Measurements from ENCODE around the gene PDE11A.

Gene PDE11A

DNA sequence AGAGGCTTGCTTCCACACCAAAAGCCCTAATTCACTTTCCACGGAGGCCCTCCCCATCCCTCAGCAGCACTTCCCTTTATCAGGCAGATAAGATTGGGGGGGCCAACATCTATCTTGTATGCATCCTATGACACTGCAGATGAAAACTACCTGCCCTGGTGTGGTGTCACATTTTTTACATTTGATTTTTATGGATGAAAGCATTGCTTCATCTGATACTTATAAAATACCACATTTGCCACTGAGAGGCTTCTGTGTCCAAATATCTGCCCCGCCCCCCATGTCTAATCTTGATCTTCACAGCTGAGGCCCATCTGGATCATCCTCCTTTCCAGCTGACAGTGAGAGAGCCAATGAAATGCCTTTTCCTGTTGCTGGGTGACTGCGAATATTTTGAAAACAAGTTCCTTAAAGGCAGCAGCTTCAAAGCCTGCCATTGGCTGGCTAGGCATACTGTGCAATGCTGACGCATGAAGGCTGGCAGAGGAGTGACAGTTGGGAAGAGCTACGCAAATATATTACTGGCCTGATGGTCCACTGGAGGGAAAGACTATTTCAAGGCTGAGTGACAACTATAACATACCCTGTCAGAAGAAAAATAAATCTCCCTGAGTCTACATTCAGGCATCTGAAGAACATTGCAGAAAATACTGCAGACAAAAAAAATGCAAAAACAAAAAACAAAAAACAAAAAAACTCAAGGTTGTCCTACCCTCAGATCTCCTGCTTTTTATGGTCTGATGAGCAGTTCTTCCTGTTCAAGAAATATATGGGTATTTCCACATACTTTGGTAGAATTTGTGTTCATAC is 318.7 kb downstream of the PDE11A start:
- DNase-seq: no peak

DNA sequence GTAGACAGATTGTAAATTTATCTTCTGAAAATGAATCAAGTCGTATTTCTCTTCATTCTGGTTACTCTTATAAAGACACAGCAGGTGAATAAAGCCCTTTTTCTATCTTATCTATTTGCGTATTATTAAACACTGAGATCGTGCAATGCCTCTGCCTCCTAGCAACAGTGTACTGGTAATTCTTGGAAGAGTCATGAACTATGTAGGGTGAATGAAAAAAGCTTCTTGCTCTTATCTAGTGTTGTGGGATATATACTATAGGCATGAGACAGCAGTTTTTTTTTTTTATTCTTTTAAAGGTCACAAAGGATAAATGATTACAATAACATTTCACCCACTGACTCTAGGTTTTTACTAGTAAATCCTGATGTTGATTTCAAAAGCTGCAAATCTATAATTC is 324.2 kb downstream of the PDE11A start:
- DNase-seq: no peak

DNA sequence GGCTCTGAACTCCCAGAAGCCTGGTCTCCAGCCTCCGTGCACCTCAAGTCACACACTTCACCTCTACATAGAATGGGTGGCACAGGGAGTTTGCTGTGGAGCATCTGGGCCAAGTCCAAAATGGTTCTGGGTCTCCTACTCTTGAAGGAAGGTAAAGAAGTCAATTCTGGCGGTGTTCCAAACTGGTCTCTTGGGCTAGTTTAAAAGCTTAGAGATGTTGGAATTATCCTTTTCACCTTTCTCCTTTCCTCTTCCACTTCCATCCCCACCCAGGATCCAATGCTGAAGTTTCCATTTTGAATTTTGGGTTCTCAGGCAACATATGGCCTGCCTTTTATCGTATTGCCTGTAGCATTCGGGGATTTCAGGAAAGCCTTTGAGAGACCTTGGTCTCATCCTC is 325.2 kb downstream of the PDE11A start:
- DNase-seq: no peak

DNA sequence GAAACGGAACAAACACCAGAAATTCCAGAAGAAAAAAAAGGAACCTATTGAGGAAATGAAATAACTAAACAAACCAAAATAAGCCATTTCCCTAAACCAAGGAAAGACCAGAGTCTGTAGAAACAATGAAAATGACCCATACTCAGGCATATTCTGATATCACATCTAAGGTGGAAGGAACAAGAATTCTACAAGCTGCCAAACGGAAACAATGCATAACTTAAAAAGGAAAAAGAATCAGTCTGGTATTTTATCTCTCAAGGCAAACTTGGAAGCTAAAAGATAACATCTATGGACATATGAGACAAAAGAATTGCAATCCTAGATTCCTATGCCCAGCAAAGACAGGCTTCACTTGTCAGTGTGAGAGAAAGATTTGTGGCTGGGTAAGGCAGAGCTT is 326.2 kb downstream of the PDE11A start:
- no peak for DNase-seq

DNA sequence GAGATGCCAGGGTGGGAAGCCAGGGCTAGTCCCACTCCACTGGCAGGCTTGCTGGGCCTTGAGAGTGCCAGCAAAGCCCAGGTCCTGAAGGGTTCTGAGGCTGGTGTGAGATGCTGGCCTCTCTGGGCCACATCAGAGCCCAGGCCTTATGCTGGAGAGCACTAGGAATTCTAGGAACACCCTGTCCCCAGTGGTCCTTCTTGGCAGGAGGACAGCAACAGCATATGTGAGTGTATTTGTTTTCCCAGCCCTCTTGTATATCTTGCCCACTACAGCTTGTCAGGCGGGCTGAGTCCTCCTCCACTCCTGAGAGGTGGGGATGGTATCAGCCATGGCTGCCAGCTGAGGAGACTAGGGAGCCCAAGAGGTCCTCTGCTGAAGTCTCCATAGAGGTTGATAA is 327.0 kb downstream of the PDE11A start:
- no peak for DNase-seq

DNA sequence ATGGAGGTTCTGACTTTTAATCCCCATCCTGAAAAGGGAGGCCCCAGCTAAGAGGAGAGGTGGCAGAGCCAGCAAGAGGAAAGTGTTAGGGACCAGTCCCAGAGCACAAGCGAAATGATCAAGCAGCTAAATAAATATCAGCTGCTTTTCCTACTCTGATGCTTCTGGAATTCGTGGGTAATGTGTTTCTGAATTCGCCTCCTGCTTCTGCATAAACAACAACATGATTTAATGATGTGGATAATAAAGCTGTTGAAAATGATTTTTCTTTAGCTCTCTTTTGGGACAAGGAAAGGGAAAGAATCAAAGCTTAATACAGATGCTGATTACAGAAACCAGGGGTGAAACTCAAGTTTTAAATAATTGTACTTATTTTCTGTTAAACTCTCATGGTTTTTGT is 329.7 kb downstream of the PDE11A start:
- DNase-seq: no peak

DNA sequence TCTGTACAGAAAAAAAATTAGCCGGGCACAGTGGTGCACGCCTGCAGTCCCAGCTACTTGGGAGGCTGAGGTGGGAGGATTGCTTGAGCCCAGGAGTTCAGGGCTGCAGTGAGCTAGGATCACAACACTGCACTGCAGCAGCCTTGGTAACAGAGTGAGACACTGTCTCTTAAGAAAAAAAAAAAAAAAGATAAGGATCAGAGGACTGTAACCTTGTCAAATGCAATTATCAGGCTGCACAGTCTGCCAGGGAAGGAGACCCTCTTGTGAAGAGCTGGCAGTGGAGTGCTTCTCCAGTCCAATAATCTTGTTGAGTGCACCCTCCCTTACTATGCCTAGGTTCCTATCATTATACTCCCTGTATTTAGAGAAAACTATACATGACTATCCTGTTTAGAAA is 330.7 kb downstream of the PDE11A start:
- DNase-seq: no peak

DNA sequence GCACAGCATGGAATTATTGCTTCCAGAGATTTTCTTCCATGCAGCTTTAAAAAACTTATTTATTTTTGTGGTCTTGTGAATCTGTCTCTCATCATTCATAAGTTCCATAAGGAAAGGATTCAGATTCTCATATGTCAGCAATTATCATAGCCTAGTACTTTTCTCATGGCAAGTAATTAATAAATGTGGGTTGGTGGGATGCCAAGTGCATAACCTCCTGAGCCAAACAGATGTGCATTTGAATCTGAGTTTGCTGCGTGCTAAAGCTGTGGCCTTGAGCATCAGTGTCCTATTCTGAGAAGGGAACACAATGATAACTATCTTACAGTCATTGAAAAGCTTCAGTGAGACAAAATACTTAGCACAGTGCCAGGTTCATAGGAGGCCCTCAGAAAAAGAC is 331.9 kb downstream of the PDE11A start:
- no peak for DNase-seq

DNA sequence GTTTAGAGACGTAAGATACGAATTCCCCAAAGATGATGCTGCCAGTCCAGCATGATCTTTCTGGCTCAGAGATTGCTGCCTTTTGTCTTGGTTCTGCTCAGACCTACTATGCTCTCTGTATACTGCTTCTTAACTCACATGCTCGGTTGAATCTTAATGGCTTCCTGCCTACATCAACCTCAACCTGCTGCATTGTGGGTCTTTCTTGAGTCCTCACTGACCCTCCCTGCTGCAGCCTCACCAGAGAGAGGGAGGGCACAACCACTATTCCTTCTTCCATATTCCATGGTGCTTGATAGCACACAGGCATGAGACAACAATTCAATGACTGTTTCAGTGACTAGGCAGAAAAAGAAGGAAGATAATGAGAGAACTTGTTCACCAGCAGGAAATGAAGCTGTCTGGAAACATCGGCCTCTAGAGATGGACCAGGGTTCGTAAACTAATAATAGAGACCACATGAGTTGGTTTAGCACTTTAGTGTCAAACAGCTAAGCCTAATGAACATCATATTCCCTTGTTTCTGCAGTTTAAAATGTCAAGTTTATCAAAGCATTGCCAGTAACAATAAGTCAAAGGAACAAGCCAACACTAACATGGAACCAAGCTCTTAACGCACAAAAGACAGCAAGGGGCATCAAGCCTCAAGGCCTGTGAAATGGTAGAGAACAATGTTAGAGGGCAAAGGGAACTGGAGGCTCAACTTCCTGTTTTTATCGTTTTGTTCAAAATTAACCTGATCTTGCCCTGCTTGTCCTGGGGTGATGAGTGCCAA is 333.9 kb downstream of the PDE11A start:
- no peak for DNase-seq

DNA sequence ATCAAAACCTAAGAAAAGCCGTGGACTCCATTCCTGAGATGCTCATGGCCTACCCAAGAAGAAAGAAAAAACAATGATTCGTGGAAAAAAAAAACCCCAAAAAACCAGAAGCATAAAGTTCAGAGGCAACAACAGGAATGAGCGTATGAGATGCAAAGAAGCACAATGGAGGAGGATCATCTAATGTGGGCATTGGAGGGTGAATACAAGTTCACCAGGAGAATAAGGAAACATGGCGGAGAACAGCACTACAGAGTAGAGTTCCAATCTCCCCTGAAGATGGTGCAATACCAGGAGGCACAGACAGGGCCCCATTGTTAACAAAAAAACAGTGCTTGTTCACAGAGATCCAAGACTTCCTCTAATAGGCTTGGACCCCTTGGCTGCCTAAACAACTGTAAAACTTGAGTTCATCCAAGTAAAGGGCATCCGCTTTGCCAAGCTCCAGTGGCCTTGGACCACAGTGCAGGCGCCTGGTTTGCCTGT is 337.2 kb downstream of the PDE11A start:
- DNase-seq: no peak

DNA sequence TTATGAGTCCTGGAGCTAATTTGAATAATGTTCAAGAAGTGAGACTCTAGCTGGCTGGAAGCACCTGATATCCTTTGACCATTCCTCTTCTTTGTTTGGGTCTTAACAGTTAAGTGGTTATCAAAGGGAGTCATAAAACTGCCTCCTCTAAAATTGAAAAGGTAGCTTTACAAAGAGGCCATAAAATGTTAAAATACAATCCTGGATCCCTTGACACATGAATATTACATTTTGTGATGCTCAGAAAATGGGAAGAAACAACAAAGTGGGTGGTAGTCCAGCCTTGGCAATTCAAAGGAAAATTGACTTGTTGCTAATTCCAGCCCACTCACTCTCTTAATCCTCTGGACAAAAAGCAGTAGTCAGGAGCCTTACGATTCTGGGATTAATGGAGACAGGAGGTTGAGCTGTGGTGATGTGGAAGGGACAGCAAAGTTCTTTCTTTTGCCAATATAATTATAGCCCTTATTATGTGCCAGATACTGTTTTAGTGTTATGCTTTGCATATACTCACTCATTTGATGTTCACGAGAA is 339.2 kb downstream of the PDE11A start:
- no peak for DNase-seq

DNA sequence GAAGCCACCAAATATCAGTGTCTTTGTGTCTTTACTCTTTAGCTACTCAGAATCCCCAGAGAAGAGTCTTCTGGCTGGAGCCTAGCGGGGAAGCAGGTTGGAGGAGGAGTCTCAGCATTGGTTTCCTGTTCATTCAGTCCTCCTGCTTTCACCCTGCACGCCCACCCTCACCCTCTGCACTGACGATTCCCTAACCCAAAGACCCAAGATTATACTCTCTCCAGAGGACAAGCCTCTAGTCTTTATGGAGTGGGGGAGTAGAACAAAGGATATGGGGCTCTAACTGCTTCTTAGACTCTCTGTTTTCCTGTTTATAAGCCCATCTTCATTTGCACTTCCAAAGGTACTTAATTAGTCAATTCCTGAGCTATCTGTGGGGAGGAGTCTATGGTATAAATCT is 341.2 kb downstream of the PDE11A start:
- DNase-seq: no peak

DNA sequence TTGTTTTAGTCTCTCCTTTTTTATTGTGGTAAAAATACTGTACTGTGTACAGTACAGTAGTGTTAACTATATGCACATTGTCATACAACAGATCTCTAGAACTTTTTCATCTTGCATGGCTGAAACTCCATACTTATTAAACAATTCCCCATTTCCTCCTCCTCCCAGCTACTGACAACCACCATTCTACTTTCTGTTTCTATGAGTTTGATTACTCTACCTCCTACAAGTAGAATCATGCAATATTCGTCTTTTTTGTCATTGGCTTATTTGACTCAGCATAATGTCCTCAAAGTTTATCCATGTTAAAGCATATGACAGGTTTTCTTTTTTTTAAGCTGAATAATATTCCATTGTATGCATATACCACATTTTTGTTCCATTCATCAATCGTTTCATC is 341.8 kb downstream of the PDE11A start:
- no peak for DNase-seq

DNA sequence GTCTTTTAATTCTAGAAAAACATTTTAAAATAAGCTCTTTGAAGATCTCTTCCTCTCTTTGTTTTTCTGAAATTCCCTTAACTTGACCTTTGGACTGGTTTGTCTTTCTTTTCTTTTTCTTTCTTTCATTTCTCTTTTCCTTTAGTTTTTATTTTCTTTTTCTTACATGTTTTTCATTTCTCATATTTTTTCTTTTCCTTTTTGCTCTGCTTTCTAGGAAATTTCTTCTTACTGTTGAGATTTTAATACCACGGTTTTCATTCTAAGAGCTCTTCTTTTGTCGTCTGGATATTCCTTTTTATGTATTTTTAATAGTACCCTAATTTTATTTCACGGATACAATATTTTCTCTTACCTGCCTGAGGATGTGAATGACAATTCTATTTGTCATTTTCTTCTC is 342.2 kb downstream of the PDE11A start:
- no peak for DNase-seq

DNA sequence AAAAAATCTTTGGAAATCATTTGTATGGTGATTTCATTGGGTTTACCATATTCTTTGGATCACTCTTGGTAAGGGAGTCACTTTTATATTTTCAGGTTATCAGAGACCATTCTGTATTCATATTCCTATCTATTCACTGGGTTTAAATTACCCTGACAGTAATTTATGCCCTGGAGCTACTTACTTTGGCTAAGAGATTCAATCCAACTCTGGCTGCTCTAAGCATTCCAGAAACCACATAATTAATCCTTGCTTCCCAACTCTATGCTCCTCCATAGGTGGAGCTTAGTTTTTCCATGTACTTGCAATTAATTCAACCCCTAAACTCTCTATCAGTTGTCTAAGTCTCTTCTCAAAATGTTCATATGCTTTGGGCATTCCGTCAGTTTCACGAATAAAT is 343.7 kb downstream of the PDE11A start:
- no peak for DNase-seq

DNA sequence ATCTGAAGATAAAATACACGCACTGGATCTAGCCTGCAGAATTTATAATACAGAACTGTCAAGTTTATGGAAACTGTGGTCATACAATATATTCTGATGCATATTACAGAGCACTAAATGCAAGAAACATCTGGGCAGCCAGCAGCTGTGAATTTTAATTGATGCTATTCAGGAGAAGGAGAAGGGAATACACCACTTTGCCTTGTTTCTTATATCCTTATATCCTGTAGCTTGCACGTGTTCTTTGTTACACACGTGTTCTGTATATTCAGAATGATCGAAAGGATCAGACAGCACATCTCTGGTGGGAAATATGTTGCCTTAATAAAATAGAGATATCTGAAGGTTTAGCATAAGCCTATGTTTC is 344.2 kb downstream of the PDE11A start:
- no peak for DNase-seq

DNA sequence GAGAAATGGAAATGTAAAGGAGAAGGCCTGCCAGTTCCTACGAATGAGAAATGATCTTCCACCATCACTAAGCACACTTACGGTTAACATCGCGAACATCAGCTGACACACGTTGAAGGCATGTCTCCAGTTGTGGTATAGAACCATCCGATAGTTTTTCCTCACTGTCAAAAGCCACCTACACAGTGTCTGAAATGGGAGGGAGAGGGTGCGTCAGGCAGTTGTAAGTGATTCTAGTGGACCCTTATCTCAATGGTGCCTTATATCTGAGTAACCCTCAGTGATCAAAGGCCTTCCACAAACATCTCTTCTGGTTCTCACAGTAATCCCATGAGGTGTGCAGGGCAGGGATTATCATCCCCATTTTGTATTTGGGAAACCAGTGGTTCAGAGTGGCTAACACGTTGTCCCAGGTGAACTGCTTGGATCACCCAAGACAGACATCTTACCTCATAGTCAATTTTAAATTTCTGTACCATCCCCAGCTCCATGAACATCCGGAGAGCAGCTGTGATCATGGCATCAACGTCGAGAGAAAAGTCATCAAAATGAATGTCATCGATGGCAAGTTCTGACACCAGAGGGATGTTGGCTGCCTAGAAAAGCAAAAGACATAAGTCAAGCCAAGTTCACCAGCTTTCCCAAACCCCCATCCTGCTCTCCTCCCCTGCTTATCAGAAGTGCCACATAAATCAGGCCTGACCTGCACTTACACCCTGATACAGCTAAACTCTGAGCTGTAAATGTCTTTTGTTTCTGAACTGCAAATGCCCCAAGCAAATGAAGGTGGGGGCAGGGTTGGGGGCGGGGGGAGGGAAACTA is 344.8 kb downstream of the PDE11A start:
- DNase-seq: no peak

DNA sequence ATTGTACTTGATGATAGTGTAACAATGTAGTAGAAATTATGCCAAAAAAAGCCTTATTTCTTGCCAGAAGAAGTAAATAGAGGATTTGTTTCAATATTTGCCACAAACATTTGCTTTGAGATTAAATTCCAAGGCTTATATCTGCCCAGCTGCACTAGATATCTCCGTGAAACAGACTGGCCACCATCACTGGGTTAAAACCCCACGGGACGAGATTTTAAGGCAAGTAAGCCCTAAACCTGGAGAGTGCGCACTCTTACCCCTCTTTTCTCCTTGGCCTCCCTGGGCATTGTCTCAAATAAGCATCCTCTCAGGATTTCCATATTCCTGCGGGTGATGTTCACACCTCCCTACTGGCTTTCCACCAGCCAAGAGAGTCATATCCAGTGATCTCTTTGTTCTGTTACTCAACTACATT is 345.6 kb downstream of the PDE11A start:
- DNase-seq: no peak

DNA sequence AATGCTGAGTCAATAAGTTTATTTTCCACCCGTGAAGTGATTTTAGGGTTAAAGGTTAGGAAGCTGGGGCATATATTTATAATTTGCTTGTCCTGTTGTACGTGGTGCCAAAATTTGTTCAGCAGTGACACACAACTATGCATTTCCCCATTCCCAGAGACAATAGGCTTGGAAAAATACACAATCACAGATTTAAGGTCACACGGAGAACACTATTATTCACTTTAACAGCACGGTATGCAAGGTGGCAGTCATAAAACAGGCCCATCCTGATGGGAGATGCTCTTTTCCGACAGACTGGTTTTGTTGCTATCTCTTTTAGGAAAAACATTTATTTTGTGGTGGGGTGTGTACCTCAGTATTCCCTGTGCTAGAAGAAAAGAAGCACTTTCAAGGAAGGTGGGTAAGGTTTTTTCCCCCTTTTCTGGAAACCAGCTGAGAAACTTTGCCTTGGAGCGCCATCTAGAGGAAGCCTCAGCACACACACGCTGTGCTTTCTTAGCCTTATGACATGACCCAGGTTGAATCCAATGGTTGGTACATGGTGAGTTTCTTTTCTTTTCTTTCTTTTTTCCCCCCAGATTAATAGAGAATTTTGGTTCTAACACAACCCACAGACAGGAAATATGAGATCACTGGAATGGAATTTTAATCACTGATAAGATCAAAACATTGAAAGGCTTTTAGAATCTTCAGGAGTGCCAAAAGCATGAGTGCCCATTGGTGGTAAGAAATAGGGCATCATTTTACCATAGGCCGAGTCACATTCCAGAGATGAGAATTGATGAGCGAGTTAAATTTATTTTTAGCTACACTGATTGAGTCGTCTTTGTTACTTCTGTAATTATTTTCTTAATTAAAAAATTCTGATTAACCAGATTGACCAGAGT is 347.9 kb downstream of the PDE11A start:
- DNase-seq: no peak

DNA sequence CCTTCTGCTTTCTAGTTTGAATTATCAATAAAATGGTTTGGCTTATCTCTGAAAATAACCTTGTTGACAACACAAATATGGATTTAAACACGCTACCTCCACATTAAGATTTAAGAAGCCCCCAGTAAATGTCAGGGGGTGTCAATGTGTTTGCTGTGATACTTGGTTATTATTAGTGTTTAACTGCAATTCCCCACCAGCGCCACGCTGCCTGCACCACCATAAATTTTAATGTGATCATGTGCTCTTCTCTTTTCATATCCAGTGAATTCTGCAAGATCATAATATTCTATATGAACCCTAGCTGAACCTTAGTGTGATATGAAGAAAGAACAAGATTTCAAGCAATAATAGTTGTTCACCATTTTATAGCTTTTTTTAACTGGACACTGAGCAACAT is 349.3 kb downstream of the PDE11A start:
- no peak for DNase-seq

DNA sequence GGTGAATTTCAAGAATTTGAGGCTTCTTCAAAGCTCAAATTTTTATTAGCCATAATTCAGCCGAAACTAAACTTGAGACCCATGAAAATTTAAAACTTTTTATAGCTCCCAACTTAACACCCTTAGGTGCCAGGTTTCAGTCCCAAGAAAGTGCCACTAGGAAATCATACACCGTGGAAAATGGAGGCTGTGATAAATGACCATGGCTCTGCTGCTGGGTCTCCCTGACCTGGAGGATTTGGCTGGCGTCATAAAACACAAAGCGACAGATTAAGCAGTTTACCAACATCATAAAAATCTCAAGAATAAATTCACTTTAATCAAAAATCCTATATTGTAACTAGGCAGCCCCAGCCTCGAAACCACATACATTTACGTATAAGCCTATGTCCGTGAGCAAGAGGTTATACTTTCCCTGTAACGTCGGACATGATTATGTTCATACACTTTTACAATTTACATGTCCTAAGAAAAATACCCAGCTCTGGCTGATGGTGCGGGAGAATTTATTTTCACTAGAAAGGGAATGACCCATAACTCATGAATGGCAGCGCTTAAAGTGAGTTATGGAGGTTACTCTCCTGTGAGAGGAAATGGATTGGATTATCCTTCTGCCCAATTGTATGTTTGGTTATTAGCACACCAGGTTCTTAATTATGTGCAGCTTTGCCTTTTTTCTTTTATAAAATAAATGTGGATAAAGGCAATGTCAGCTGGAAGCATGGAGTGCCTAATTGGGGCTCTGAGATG is 350.6 kb downstream of the PDE11A start:
- DNase-seq: no peak

Data from activated effector memory CD4-positive, alpha-beta T cell treated with Interleukin-2 at 50 U/mL for 16 hours (primary cell).